NCI-H2107 (cell line): ENCODE measurements around the gene TLCD2.
"Not testable (repeated sequence)": the region's sequence is repeated elsewhere in the genome, so short reads cannot be mapped to it uniquely, and the experiment has no call there.

Source experiments
- DNase-seq: peaks from one replicate; lab custom pipeline; 2025; lab: John Stamatoyannopoulos, UW

Gene TLCD2, protein sequence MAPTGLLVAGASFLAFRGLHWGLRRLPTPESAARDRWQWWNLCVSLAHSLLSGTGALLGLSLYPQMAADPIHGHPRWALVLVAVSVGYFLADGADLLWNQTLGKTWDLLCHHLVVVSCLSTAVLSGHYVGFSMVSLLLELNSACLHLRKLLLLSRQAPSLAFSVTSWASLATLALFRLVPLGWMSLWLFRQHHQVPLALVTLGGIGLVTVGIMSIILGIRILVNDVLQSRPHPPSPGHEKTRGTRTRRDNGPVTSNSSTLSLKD

DNA sequence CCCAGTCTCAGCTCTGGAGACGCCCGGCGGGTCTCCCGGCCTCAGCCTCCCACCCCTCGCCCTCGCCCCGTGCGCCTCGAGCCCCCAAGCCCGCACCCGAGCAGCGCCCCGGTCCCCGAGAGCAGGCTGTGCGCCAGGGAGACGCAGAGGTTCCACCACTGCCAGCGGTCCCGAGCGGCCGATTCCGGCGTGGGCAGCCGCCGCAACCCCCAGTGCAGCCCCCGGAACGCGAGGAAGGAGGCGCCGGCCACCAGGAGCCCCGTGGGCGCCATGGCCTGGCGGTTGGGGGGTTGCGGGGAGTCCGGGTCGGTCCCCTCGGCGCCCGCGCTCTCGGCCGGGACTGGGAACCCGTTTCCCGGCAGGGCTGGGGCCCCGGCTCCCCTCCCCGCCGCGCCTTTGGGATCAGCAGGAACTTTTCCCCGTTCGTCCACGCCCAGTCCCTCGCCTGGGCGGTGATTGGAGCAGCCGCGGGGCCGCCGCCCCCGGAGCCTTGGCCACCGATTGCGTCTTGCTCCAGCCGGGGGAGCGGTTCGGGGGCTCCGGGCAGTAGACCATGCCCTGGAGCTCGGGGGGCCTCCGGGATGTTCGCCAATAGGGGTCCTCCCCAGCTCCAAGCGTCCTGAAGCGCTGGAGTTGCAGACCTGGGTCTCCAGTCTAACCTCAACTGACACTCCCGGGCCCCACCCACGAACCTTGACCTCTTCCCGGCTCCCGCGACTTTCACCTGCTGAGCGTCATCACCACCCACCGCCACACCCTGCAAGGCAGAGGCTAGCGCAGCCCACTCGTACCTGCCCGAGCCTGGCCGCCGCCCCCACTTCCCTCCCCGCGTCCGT lies at the start of gene TLCD2:
TLCD2 (minus strand) TSS at position 407 of the 836 bp plus-strand sequence; CDS start at position 272, 135 bp downstream.
- DNase-seq, result no peak

DNA sequence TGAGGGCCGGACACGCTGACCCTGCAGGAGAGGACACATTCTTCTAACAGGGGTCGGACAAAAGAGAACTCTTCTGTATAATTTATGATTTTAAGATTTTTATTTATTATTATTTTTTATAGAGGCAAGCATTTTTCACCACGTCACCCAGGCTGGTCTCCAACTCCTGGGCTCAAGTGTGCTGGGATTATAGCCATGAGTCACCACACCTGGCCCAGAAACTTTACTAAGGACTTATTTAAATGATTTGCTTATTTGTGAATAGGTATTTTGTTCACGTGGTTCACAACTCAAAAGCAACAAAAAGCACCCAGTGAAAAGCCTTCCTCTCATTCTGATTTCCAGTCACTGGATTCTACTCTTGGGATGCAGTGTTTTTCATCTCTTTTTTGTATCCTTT lies 49.4 kb upstream of the TLCD2 start:
- no peak for DNase-seq

DNA sequence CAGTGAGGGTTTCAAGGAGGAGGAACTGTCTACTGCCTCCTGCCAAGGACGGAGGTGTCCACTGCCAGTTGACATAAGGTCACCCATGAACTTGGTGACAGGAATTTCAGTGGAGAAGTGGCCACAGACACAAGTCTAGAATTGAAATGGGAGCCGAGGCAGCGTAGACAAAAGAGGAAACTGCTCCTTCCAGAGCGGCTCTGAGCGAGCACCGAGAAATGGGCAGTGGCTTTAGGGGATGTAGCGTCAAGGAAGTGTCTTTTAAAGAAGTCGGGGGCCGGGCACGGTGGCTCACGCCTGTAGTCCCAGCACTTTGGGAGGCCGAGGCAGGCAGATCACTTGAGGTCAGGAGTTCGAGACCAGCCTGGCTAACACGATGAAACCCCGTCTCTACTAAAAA lies 48.6 kb upstream of the TLCD2 start:
- no peak for DNase-seq

DNA sequence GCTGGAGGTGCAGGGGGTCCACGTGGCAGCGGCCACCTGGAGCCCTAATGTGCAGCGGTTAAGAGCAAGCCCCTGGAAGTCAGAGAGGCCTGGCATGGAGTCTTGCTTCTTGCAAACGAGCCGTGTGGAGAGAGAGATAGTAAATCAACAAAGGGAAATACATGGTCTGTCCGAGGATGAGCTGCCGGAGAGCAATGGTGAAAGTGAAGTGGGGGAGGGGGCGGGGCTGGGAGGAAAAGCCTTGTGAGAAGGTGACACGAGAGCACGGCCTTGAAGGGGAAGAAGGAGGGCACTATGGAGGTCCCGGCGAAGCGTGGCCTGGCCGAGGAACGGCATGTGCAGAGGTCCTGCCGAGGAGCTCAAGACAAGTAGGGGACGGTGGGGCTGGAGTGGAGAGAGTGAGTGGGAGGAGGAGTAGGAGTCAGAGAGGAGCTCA lies 45.7 kb upstream of the TLCD2 start:
- no peak for DNase-seq

DNA sequence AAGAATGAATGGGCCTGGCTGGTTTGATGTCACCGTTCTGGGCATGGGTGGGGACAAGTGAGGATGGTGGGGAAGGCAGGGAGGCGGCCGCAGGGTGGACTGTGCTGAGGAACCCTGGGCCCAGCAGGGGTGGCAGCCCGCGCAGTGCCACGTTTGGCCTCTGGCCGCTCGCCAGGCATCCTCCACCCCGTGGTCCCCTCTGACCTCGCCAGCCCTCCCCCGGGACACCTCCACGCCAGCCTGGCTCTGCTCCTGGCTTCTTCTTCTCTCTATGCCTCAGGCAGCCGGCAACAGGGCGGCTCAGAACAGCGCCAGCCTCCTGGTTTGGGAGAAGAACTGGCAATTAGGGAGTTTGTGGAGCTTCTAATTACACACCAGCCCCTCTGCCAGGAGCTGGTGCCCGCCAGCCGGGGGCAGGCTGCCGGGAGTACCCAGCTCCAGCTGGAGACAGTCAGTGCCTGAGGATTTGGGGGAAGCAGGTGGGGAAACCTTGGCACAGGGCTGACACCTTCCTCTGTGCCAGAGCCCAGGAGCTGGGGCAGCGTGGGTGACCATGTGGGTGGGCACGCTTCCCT lies 45.2 kb upstream of the TLCD2 start:
- DNase-seq, result no peak

DNA sequence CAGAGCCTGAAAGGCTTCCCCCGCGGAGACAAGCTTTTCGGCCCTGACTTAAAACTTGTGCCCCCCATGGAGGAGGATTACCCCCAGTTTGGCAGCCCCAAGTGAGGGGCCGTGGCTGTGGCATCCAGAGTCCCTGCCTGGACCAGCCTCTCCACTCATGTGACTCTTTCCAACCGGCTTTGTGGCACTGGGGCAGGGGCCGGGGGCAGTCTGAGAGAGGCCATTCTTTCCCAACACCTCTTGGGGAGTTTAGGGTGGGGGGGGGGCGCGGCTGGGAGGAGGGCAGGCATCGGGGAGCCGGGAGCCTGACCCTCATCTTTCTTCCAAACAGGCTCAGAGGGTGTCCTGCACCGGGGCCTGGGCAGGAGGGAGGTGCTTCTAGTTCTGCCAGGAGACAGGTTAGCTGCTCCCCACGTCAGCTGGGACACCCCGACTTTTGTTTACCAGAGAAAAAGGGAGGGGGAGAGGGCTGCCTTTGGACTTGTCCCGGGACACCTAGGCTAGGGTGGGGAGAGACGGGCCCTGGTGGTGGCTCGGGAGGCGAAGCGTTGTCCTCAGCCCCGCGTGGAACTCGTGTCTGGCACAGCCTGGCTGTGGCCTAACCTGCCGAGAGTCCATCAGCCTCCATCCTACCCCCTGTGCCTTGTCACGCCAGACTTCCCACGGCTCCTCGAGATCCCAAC lies 44.4 kb upstream of the TLCD2 start:
- no peak for DNase-seq

DNA sequence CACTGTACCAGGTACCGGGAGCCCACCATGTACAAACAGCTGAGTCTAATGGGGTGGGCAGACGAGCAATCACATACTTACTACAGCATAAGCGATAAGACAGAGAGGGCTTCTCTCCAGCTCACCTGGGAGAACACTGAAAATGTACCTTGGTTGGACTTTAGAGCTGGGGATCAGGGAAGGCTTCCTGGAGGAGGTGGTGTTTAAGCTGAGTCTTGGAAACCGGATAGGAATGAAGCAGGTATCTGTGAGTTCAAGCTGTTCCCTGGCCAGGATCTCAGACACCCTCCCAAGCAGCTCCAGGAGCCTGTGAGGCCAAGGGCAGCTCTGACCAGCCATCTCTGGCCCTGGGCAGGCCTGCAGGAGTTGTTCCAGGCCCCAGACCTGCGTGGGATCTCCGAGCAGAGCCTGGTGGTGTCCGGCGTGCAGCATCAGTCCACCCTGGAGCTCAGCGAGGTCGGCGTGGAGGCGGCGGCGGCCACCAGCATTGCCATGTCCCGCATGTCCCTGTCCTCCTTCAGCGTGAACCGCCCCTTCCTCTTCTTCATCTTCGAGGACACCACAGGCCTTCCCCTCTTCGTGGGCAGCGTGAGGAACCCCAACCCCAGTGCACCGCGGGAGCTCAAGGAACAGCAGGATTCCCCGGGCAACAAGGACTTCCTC lies 43.7 kb upstream of the TLCD2 start:
- DNase-seq, result no peak

DNA sequence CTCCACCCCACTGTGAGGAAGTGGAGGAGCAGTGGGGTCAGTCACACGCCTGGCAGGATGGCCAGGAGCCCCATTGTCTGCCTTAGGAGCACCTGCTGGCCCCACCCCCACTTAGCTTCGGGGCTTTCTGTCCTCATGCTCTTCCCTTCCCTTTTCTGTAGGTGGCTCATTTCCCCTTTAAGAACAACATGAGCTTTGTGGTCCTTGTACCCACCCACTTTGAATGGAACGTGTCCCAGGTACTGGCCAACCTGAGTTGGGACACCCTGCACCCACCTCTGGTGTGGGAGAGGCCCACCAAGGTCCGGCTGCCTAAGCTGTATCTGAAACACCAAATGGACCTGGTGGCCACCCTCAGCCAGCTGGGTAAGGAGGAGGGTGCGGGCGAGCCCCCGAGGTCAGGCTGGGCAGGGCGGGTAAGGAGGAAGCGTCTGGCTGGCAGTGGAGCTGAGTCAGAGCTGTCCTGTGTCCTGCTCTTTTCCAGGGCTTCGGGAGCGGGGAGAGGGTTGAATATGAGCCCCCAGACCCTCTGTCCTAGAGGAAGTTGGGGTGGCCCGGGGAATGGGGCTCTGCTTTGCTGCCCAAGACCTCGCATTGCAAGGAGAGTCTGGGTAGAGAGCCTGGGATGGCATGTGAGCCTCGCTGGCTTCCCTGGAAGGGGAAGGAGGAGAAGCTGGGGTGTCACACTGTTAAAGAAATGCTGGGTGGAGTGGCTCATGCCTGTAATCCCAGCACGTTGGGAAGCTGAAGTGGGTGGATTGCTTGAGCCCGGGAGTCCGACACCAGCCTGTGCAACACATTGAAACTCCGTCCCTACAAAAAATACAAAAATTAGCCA lies 42.5 kb upstream of the TLCD2 start:
- DNase-seq, result no peak

DNA sequence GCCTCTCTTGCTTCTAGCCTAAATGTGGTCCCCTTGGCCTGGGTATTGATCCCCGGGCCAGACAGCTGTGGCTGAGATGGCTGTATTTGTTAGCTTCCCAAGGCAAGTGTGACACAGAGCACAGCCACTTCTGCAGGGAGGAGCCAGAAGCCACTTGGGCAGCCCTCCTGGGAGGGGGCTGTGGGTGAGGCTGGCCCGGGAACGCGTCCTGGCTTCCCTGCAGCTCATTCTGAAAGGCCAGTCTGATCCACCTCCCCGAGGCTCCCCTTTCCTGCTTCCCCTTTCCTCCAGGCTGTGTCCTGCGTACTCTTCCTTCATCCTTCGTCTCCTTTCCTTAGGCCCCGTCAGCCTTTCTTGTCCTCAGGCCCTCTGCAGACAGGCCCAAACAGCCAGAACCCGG lies 40.5 kb upstream of the TLCD2 start:
- no peak for DNase-seq

DNA sequence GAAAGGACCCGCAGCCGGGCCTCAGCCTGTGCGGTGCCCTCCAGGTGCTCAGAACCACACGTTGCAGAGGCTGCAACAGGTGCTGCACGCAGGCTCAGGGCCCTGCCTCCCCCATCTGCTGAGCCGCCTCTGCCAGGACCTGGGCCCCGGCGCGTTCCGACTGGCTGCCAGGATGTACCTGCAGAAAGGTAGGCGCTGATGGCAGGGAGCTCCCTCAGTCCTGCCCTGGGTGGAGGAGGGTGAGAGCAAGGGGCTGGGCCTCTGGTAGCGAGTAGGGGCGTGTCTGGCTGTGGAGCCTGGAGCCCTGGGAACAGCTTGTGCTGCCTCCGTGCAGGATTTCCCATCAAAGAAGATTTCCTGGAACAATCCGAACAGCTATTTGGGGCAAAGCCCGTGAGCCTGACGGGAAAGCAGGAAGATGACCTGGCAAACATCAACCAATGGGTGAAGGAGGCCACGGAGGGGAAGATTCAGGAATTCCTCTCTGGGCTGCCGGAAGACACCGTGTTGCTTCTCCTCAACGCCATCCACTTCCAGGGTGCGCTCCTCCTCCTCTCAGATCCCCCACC lies 36.9 kb upstream of the TLCD2 start:
- no peak for DNase-seq

DNA sequence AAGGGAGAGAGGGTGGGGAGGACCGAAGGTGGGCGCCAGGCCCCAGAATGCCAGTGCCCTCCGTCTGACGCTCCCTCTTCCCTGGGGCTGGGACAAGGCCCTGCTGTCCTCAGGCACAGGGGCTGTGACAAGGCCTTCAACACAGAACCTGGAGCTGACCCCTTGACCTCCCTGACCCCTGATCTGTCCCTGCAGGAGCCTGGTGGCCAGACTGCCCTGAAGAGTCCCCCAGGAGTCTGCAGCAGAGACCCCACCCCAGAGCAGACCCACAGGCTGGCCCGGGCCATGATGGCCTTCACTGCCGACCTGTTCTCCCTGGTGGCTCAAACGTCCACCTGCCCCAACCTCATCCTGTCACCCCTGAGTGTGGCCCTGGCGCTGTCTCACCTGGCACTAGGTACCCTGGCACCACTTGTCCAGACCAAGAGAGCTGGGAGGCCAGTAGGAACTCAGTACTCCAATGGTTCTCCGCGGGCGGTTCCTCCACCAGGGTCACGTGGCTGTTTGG lies 35.4 kb upstream of the TLCD2 start:
- no peak for DNase-seq

DNA sequence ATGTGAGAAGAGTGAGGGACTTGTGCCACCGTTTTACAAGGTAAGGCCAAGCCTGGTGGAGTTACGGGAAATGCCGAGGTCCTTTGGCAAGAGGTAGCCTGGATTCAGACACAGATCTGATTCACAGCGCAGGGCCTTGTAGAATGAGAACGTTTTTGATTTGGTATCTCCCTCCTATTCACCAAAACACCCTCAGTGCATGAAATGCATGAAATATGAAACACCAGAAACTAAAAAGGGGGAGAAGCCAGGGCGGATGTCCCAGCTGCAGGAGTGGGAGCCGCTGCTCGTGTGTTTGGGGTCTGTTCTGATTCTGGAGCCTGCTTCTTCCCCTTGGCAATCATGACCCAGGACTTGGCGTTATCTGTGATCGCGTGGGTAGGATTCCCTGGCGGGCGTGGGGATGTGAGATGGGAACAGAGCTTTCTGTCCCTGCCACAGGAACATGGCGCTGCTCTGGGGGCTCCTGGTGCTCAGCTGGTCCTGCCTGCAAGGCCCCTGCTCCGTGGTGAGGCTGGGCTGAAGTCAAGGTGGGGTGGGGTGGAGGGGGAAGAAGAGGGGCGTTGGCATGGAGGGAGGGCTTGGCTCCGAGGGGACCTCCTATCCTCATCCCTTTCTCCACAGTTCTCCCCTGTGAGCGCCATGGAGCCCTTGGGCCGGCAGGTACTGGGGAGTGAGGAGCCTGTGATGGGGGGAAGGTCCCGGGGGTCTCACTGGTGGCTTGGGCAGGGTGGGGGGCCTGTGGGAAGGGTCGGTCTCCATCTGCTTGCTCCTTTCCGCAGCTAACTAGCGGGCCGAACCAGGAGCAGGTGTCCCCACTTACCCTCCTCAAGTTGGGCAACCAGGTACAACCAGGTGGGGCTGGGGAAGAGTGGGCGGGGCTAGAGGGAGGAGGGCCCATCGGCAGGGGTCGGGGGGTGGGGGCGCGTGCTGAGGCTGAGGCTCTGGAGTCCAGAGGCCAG lies 34.7 kb upstream of the TLCD2 start:
- DNase-seq, result no peak

DNA sequence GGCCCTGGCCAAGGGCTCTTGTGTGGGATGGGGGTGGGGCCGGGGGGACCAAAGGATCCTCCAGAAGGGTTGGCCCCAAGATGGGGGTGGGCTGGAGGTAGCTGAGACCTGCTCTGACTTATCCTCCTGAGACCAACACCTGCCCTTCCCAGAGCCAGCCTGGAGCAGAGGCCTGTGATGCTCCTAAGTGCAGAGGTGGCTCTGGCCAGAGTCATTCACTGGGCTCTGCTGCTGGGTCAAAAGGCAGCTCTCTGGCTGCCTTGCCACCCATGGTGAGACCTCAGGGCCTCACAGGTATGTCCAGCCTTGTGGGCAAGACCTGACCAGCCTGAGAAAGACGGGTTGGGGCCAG lies 32.9 kb upstream of the TLCD2 start:
- no peak for DNase-seq

DNA sequence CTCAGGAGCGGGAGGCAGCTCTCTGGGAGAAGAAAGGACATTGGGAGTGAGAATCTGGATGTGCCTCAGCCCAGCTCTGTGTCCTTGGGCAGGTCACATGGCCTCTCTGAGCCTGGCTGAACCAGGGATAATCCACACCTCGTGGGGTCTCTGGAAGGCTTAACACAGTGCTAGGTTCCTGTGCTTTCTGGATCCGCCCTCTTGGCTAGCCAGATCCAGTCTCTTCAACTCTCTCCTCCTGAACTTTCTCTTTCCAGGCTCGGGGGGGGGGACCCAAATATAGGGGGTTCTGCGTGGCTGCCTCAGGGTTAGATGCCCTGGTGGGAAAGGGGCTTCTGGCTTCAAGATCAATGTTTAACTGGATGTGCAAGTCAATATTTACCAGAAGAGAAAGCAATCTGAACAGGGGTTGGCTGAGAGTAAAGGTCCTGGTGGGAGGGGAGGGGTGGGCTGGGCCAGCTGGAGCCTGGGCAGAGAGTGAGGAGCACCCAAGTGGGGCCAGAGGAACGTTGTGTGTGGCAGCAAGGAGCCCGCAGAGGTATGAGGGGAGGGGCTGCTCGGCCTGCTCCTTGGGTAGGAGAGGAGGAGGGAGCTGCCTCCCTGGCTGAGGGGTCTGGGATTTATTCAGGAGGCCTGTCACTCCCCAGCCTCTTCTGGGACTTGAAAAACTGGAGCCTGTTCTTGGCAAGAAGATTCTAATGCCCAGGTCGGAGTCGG lies 32.4 kb upstream of the TLCD2 start, which contains the start of gene SERPINF2:
SERPINF2 (plus strand) TSS at position 501 of the 717 bp plus-strand sequence. CDS start 2,125 bp downstream, outside the sequence.
- DNase-seq, result no peak

DNA sequence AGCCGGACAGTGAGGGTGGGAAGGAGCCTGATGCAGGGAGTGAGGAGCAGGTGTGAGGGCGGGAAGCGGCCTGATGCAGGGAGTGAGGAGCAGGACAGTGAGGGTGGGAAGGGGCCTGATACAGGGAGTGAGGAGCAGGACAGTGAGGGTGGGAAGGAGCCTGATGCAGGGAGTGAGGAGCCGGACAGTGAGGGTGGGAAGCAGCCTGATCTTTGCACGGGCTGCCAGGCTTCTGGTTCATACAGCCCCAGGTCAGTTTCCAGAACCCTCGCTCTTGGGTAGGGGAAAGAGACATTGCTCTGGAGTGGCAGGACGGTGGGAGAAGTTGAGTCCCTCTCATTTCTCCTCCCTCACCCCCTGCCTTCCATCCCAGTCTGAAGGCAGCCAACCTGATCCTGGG lies 31.7 kb upstream of the TLCD2 start:
- DNase-seq, result not testable (repeated sequence)

DNA sequence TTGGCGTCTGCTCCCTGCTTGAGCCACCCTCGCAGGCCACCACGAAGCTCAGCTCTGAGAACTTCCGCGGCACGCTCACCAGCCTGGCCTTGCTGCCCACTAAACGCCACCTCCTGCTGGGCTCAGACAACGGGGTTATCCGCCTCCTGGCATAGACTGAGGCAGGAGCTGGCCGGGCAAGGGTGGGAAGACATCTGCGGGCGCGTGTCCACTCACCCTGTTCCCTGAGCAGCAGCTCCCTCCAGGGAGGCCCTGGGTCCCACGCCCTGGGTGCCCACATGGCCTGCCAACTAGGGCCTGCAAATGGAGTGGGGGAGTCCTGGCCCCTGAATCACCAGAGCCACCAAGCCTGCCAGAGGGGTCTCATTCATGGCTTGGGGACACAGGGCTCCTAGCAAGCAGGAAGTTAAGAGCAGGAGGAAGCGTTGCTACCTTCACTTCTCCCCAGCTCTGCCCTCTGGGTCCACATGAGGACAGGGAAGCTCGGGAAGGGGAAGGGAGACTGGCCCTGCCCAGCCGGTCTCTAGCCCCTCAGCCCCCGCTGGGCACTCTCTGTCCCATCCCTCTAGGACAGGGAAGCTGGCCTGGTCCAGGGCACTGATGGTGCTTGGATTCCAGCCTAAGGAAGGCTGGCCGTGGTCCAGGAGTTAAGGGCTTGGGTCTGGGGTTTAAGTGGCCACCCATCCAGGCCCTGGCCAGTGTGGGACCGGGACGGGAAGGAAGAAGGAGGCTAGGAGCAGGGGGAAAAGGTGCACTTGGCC lies 27.5 kb upstream of the TLCD2 start:
- DNase-seq, result no peak

DNA sequence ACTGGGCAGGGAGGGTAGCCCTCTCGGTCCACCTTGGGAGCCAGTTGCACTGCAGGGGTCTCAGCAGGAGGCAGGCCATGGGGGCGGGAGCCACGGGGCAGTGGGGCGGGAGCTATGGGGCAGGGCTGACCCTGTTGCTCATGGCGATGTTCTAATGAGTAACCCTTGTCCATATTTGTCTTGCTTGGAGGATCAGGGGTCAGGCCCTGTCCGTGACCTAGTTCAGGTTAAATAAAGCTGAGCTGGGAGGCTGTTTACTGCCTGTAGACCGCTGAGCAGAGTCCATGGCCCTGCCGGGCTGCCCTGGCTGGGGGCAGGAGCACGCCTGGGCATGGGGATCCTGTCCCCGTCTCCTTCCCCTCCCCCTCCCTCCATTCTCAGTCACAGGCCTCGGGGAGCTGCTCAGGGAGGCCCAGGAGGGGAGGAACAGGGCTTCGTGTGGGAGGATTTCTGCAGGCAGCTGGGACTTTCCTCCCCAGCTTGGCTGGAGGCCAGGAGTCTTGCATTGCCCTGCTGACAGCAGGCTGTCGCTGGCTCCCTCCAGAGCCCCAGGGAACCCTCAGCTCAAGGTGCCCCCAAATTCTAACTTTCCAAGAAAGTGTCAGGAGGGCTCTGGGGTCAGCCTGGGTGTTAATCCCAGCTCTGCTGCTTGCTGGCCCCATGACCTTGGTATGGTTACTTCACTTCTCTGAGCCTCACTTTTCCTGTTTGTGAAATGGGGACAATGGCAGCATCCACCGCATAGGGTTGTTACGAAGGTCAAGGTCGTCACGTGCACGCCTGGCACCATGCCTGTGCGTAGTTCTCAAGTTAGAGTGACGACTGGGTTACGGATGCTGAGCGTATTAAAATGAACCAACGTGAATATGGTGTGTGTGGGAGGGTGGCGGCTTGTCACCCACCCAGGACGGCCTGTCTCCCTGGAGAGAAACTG lies 26.4 kb upstream of the TLCD2 start:
- DNase-seq, result no peak
